SU-DHL-6 (cell line): ENCODE results near the gene TRPM2.

Experiments used
- H2AFZ ChIP-seq: fragments of 200-600 bp; sonication (generic); 2 replicates; pipeline ENCODE4 v1.6.1; 2014; ENCODE audit warnings: low read depth, mild to moderate bottlenecking, moderate library complexity, mixed read lengths, antibody characterized with exemption, low read length; ENCODE audit not compliant: severe bottlenecking
- H3F3A ChIP-seq: fragments of 200-600 bp; shearing (Covaris generic); 2 replicates; pipeline ENCODE4 v1.6.0; 2016; ENCODE audit warnings: antibody characterized with exemption, mild to moderate bottlenecking; ENCODE audit not compliant: insufficient read depth
- H3K27ac ChIP-seq: fragments of 200-600 bp; sonication (generic); 2 replicates; pipeline ENCODE4 v1.5.1; 2016; ENCODE audit warnings: low read depth, mild to moderate bottlenecking, low read length, moderate library complexity, mixed read lengths
- H3K27me3 ChIP-seq: fragments of 200-600 bp; sonication (generic), shearing (Covaris generic); 2 replicates; pipeline ENCODE4 v1.6.0; 2014; ENCODE audit warnings: mild to moderate bottlenecking, low read length
- H3K36me3 ChIP-seq: fragments of 200-600 bp; sonication (generic); 2 replicates; pipeline ENCODE4 v1.6.1; 2014; ENCODE audit warnings: mild to moderate bottlenecking, low read length, mixed read lengths
- H3K4me2 ChIP-seq: fragments of 300-600, 200-600 bp; shearing (Covaris generic), sonication (generic); 2 replicates; pipeline ENCODE4 v1.6.0; 2014; ENCODE audit warnings: low read length, low read depth, mild to moderate bottlenecking; ENCODE audit not compliant: poor library complexity, severe bottlenecking
- H3K4me3 ChIP-seq: fragments of 200-600 bp; sonication (generic); 2 replicates; pipeline ENCODE4 v1.5.1; 2014; ENCODE audit warnings: antibody characterized with exemption, low read length, mild to moderate bottlenecking, mixed read lengths; ENCODE audit not compliant: insufficient read depth, poor library complexity, severe bottlenecking
- H3K79me2 ChIP-seq: fragments of 200-600 bp; sonication (generic); 2 replicates; pipeline ENCODE4 v1.6.1; 2014; ENCODE audit warnings: mild to moderate bottlenecking, low read length, moderate library complexity; ENCODE audit not compliant: insufficient read depth
- H3K9ac ChIP-seq: fragments of 200-600 bp; sonication (generic); 2 replicates; pipeline ENCODE4 v1.7.0; 2014; ENCODE audit warnings: mild to moderate bottlenecking, low read length
- H3K9me2 ChIP-seq: fragments of 200-600 bp; sonication (generic); replicated peaks from 2 replicates; pipeline ENCODE4 v1.6.1; 2014; ENCODE audit warnings: low read length; ENCODE audit not compliant: insufficient read depth
- H3K9me3 ChIP-seq: fragments of 200-600 bp; sonication (generic); 2 replicates; pipeline ENCODE4 v1.6.1; 2014; ENCODE audit warnings: low read length, mixed read lengths; ENCODE audit not compliant: insufficient read depth
- H4K20me1 ChIP-seq: fragments of 200-600 bp; sonication (generic); 2 replicates; pipeline ENCODE4 v1.6.1; 2014; ENCODE audit warnings: low read depth, mild to moderate bottlenecking, antibody characterized with exemption, low read length, moderate library complexity, mixed read lengths
- EZH2phosphoT487 ChIP-seq: fragments of 200-600 bp; sonication (generic), shearing (Covaris generic); conservative IDR thresholded peaks from 2 replicates; pipeline ENCODE4 v1.6.1; 2018; ENCODE audit warnings: mild to moderate bottlenecking, antibody characterized with exemption, low read length, moderate library complexity, mixed read lengths
- TF ChIP-seq, protein P1 (sequence below): fragments of 200-600 bp; sonication (generic); IDR thresholded peaks from one replicate; pipeline ENCODE4 v1.5.1; 2017; ENCODE audit warnings: antibody characterized with exemption, mild to moderate bottlenecking, low read length, moderate library complexity; ENCODE audit not compliant: insufficient read depth, poor library complexity, severe bottlenecking

TRPM2 gene

DNA sequence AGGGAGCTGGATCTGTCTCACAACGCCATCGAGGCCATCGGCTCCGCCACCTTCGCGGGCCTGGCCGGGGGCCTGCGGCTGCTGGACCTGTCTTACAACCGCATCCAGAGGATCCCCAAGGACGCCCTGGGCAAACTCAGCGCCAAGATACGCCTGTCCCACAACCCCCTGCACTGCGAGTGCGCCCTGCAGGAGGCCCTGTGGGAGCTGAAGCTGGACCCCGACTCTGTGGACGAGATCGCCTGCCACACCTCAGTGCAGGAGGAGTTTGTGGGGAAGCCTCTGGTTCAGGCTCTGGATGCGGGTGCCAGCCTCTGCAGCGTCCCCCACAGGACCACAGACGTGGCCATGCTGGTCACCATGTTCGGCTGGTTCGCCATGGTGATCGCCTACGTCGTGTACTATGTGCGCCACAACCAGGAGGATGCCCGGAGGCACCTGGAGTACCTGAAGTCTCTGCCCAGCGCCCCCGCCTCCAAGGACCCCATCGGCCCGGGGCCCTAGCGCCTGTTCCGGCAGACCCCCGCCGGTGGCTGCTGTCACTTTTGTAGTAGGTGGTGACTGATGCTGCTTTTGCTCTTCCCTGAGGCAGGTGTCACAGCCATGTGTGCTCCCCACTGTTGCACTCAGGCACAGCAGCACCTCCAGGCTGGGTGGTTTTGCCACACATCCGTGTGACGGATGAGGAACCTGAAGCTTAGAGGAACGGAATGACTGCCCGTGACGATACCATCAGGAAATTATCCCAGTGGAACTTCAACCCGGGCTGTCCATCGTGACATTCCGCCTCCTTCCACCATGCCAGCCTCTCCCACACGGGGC is 103.7 kb downstream of the TRPM2 start:
- H3K79me2 ChIP-seq, result no peaks in the 10 kb centered on the region
- no peaks in the 10 kb centered on the region for H4K20me1 ChIP-seq
- H3K27ac ChIP-seq, result no peak overlapping the region
- no peak for TF ChIP-seq EZH2phosphoT487
- no peak overlapping the region for H2AFZ ChIP-seq
- H3K4me2 ChIP-seq, result no peak overlapping the region
- H3K9me3 ChIP-seq, result no peaks in the 10 kb centered on the region
- H3K9ac ChIP-seq, result no peak overlapping the region
- no peaks in the 10 kb centered on the region for H3F3A ChIP-seq
- H3K9me2 ChIP-seq, result no peaks in the 10 kb centered on the region
- H3K27me3 ChIP-seq, result no peaks in the 10 kb centered on the region
- no peaks in the 10 kb centered on the region for H3K36me3 ChIP-seq
- no peak overlapping the region for H3K4me3 ChIP-seq

DNA sequence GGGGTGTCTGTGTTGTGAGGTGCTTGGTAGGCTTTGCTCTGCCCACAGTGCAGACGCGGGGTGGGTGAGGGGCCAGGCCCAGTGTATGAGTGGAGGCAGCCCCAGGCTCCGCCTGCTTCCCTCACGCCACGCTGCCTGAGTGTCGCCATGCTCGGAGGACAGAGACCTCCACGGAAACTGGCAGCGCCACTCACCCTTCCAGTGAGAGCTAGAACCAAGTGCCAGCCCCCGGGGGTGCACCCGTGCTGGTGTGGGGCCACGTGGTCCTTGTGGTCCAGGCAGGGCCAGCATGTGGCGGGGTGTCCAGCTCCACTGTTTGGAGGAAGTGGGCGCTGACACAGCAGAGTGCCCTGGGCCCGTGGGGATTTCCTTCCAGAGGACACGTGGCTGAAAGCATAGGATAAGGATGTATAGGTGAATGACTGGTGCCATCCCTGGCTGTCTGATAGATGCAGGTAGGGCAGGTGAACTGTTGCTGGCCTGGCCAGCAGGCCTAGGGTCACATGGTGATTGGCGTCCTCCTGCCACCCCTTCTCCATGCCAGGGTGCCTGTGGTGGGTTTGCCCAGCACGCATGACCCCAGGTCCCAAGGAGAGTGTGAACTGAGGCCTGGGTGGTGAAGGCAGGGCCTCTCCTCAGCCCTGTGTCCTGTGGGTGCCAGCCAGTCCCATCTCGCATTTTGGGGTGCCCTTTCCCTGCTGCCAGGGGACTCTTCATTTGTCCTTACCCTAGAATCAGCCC is 105.7 kb downstream of the TRPM2 start:
- no peaks in the 10 kb centered on the region for H3K36me3 ChIP-seq
- no peak overlapping the region for H3K4me3 ChIP-seq
- H3K27me3 ChIP-seq, result no peaks in the 10 kb centered on the region
- TF ChIP-seq, protein P1, sequence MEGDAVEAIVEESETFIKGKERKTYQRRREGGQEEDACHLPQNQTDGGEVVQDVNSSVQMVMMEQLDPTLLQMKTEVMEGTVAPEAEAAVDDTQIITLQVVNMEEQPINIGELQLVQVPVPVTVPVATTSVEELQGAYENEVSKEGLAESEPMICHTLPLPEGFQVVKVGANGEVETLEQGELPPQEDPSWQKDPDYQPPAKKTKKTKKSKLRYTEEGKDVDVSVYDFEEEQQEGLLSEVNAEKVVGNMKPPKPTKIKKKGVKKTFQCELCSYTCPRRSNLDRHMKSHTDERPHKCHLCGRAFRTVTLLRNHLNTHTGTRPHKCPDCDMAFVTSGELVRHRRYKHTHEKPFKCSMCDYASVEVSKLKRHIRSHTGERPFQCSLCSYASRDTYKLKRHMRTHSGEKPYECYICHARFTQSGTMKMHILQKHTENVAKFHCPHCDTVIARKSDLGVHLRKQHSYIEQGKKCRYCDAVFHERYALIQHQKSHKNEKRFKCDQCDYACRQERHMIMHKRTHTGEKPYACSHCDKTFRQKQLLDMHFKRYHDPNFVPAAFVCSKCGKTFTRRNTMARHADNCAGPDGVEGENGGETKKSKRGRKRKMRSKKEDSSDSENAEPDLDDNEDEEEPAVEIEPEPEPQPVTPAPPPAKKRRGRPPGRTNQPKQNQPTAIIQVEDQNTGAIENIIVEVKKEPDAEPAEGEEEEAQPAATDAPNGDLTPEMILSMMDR, result no peak
- no peak for TF ChIP-seq EZH2phosphoT487
- no peaks in the 10 kb centered on the region for H3K9me2 ChIP-seq
- no peaks in the 10 kb centered on the region for H4K20me1 ChIP-seq
- H3K9ac ChIP-seq, result no peak overlapping the region
- no peaks in the 10 kb centered on the region for H3K9me3 ChIP-seq
- H3K79me2 ChIP-seq, result no peaks in the 10 kb centered on the region
- H3K27ac ChIP-seq, result no peak overlapping the region
- H3K4me2 ChIP-seq, result no peak overlapping the region
- H3F3A ChIP-seq, result no peaks in the 10 kb centered on the region
- H2AFZ ChIP-seq, result no peak overlapping the region

GRCh38 chr21:44459712-44460440 is 106.5 kb downstream of the TRPM2 start:
- TF ChIP-seq, protein P1, result no peak
- no peak for TF ChIP-seq EZH2phosphoT487
- H4K20me1 ChIP-seq, result no peaks in the 10 kb centered on the region
- H3K27me3 ChIP-seq, result no peaks in the 10 kb centered on the region
- no peak overlapping the region for H2AFZ ChIP-seq
- no peak overlapping the region for H3K27ac ChIP-seq
- no peaks in the 10 kb centered on the region for H3K79me2 ChIP-seq
- H3K9me2 ChIP-seq, result no peaks in the 10 kb centered on the region
- no peak overlapping the region for H3K9ac ChIP-seq
- H3K4me2 ChIP-seq, result no peak overlapping the region
- no peaks in the 10 kb centered on the region for H3K9me3 ChIP-seq
- no peak overlapping the region for H3K4me3 ChIP-seq
- H3K36me3 ChIP-seq, result no peaks in the 10 kb centered on the region
- H3F3A ChIP-seq, result no peaks in the 10 kb centered on the region
